ENCODE measurements around the gene ZNF579.

Gene ZNF579

GRCh38 chr19:55605207-55605636, 24.6 kb upstream of the ZNF579 start:
- Histone ChIP-seq H3K9me3 (ENCODE audit: insufficient read depth, low read length, severe bottlenecking) (no peaks in the 10 kb centered on the region), H3K36me3 (ENCODE audit: insufficient read depth, low read length) (peaks cover 23% of the 10 kb centered on the region), H3K4me3 (ENCODE audit: low read depth in 1 of 2, low read length in 2 of 2) (peak overlapping the region; percentile 35 to 83; a peak in 3 of 4 replicates), H2AFZ (ENCODE audit: low read depth, low read length) (peak overlapping the region; percentile 66; the same call in 1 of the 2 replicates), H3K9ac (ENCODE audit: low read depth, low read length) (peak overlapping the region; percentile 95), H3K4me1 (ENCODE audit: insufficient read depth, low read length) (peaks cover 57% of the 10 kb centered on the region), H4K20me1 (ENCODE audit: insufficient read depth, low read length) (peaks cover 11% of the 10 kb centered on the region; the same call in 1 of the 2 replicates), H3K27me3 (ENCODE audit: insufficient read depth, low read length, poor library complexity) (no peaks in the 10 kb centered on the region), H3K79me2 (ENCODE audit: insufficient read depth, low read length) (peaks cover 50% of the 10 kb centered on the region), H3K27ac (ENCODE audit: low read length) (peak overlapping the region; percentile 94), H3K4me2 (ENCODE audit: insufficient read depth, low read length) (peak overlapping the region; percentile 95)
- no peak for TF ChIP-seq EZH2 (IDR thresholded peaks at IDR 0.05; ENCODE audit: borderline replicate concordance, low read depth, low read length, severe bottlenecking)
- no peak for TF ChIP-seq CTCF (IDR thresholded peaks at IDR 0.05; ENCODE audit: borderline replicate concordance, extremely low read depth, low read length, poor library complexity, severe bottlenecking)
- ATAC-seq (ENCODE audit: insufficient read depth, low read depth): peak; percentile 81
- peak; percentile 99 for DNase-seq

GRCh38 chr19:55603581-55604292, 23.1 kb upstream of the ZNF579 start:
- no peak for TF ChIP-seq CTCF (IDR thresholded peaks at IDR 0.05; ENCODE audit: borderline replicate concordance, extremely low read depth, low read length, poor library complexity, severe bottlenecking)
- TF ChIP-seq EZH2 (IDR thresholded peaks at IDR 0.05; ENCODE audit: borderline replicate concordance, low read depth, low read length, severe bottlenecking): no peak
- Histone ChIP-seq H3K79me2 (ENCODE audit: insufficient read depth, low read length) (peaks cover 36% of the 10 kb centered on the region), H3K4me1 (ENCODE audit: insufficient read depth, low read length) (peaks cover 58% of the 10 kb centered on the region), H3K4me3 (ENCODE audit: low read depth in 1 of 2, low read length in 2 of 2) (peak overlapping the region in 1 of 2 experiments; percentile 83; a peak in 1 of 4 replicates), H3K27ac (ENCODE audit: low read length) (peak overlapping the region; percentile 25; the same call in 1 of the 2 replicates), H3K27me3 (ENCODE audit: insufficient read depth, low read length, poor library complexity) (no peaks in the 10 kb centered on the region), H3K9ac (ENCODE audit: low read depth, low read length) (peak overlapping the region; percentile 95; the same call in 1 of the 2 replicates), H3K4me2 (ENCODE audit: insufficient read depth, low read length) (peak overlapping the region; percentile 95), H3K9me3 (ENCODE audit: insufficient read depth, low read length, severe bottlenecking) (no peaks in the 10 kb centered on the region), H3K36me3 (ENCODE audit: insufficient read depth, low read length) (peaks cover 11% of the 10 kb centered on the region), H4K20me1 (ENCODE audit: insufficient read depth, low read length) (peaks cover 3% of the 10 kb centered on the region; the same call in 1 of the 2 replicates), H2AFZ (ENCODE audit: low read depth, low read length) (no peak overlapping the region)
- DNase-seq (no peak), ATAC-seq (ENCODE audit: insufficient read depth, low read depth) (no peak)

- H3K4me1 ChIP-seq (ENCODE audit: insufficient read depth, low read length): peaks cover 62% of the 10 kb centered on the region
- H3K9ac ChIP-seq (ENCODE audit: low read depth, low read length): no peak overlapping the region
- ATAC-seq (ENCODE audit: insufficient read depth, low read depth) (no peak), DNase-seq (no peak)
- no peak overlapping the region for H2AFZ ChIP-seq (ENCODE audit: low read depth, low read length)
- no peak for TF ChIP-seq EZH2 (IDR thresholded peaks at IDR 0.05; ENCODE audit: borderline replicate concordance, low read depth, low read length, severe bottlenecking)
- TF ChIP-seq CTCF (IDR thresholded peaks at IDR 0.05; ENCODE audit: borderline replicate concordance, extremely low read depth, low read length, poor library complexity, severe bottlenecking): no peak
- H4K20me1 ChIP-seq (ENCODE audit: insufficient read depth, low read length): no peaks in the 10 kb centered on the region
- H3K36me3 ChIP-seq (ENCODE audit: insufficient read depth, low read length): peaks cover 9% of the 10 kb centered on the region
- no peak overlapping the region for H3K4me3 ChIP-seq (ENCODE audit: low read depth in 1 of 2, low read length in 2 of 2)
- no peak overlapping the region for H3K27ac ChIP-seq (ENCODE audit: low read length)
- no peak overlapping the region for H3K4me2 ChIP-seq (ENCODE audit: insufficient read depth, low read length)
- H3K9me3 ChIP-seq (ENCODE audit: insufficient read depth, low read length, severe bottlenecking): no peaks in the 10 kb centered on the region
- no peaks in the 10 kb centered on the region for H3K27me3 ChIP-seq (ENCODE audit: insufficient read depth, low read length, poor library complexity)
- peaks cover 36% of the 10 kb centered on the region for H3K79me2 ChIP-seq (ENCODE audit: insufficient read depth, low read length)
These were observed 22.5 kb upstream of the ZNF579 start for GRCh38 chr19:55603115-55603514.

Measured in DND-41 (cell line).